GM19397 (cell line): ENCODE data around the gene KLHDC9.
"Not testable (repeated sequence)": the region's sequence is repeated elsewhere in the genome, so short reads cannot be mapped to it uniquely, and the experiment has no call there.

Experiments
- ATAC-seq: cut with Tn5 transposase; IDR thresholded peaks from one replicate; pipeline ENCODE4 v1.9.1; 2021; ENCODE audit warnings: mild to moderate bottlenecking, moderate library complexity; ENCODE audit not compliant: unreplicated experiment

The KLHDC9 gene

DNA sequence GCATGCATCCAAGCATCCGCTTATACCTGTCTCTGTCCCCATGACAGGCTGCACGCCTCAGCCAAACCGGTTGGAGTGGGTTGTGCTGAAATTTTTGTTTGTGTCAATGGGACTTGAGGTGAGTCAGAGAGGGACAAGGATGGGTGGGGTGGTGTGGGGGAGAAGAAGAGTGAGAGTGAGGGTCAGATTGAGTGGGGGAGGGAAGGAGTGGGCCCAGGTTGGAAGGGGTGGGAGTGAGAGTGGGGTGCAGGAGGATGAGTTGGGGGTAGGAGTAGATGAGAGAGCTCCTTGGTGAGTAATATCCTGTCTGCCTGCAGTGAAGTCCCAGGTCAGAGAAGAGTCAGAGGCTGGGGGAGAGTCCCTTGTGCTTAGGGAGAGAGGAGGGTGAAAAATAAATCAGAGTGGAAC lies 5.5 kb upstream of the KLHDC9 start:
- ATAC-seq = no peak

DNA sequence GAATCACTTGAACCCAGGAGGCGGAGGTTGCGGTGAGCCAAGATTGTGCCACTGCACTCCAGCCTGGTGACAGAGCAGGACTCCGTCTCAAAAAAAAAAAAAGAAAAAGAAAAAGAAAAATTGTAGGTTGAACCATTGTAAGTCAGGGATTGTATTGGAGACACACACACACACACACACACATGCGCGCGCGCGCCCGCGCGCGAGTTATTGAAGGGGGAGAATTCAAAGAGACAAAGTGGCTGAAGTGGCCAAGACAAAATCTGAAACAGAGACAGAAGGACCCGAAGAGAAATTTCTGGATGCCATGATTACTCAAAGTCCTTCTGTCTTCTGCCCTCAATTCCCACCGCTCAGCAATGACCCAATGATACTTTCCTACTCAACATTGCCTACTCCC lies 3.7 kb upstream of the KLHDC9 start:
- ATAC-seq = no peak

DNA sequence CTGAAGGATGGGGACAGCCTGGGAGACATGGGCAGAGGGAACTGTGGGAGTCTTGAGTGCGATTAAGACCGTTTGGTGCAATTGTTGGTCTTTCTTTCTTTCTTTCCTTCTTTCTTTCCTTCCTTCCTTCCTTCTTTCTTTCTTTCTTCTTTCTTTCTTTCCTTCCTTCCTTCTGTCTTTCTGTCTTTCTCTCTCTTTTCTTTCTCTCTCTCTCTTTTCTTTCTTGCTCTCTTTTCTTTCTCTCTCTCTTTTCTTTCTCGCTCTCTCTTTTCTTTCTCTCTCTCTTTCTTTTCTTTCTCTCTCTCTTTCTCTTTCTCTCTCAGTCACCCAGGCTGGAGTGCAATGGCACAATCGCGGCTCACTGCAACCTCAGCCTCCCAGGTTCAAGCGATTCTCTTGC lies 2.9 kb upstream of the KLHDC9 start:
- ATAC-seq = no peak

DNA sequence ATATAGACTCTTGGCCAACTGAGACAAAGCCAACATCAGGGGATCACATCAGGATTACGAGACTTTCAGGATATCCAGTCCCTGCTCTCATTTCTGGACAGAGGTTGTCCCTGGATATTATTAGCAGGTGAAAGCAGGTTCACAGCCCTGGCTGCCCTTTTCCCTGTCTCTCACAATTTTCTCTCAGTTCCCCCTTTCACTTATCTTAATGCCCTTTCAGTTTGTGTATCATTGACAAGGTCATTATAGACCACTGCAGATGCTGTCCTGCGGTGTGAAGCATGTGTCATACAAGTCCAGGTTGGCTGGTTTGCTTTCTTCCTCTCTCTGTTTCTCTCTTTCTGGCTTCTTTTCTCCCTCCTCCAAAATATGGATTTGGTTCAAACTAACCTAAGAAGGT lies 2.1 kb upstream of the KLHDC9 start:
- no peak for ATAC-seq

DNA sequence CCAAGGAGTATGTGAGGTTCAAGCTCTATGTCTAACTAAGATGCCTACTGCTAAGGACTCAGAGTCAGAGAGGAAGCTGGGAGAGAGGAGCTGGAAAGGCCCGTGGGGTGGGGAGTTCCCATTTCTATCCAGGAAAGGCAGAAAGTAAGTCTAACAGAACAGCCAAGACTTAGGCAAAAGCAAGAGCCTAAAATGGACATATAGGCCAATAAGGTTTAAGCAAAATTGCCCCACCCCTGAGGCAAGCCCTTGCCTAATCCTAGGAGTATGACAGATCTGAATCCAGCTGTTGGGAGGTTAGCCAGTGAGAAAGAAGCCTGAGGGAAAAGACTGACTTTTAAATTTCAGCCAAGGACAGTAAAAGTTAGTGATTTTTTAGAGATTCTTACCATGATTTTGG lies 1.6 kb upstream of the KLHDC9 start:
- no peak for ATAC-seq

DNA sequence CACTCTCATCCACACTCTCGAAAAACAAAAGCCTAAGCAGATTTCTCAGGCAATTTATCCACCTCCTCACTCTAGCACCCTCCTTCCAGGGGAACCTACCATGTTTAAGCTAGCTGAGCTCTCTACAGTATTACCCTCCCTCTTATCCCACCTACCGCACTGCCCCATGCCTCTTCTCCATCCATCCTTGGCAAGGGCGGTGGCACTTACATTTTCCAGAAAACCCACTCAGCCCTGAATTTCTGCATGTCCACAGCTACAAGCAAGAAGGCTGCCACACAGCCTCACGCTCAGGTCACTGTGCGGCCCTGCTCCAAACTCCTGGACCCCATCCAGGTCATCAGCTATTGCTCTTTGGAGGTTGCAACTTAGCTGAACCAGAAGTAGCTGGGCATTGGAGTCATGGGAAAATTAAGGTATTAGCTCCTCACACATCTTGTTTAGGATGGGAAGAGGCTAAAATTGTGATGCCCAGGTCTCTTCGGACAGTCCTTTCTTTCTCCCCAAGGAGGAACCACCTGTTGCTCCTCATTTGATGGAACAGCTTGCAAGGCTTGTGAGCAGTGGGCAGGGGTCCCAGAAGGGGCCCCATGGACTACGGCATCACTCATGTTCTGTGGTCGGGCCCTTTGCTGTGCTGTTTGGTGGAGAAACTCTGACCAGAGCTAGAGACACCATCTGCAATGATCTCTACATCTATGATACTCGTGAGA lies 1.1 kb downstream of the KLHDC9 start:
- no peak for ATAC-seq

DNA sequence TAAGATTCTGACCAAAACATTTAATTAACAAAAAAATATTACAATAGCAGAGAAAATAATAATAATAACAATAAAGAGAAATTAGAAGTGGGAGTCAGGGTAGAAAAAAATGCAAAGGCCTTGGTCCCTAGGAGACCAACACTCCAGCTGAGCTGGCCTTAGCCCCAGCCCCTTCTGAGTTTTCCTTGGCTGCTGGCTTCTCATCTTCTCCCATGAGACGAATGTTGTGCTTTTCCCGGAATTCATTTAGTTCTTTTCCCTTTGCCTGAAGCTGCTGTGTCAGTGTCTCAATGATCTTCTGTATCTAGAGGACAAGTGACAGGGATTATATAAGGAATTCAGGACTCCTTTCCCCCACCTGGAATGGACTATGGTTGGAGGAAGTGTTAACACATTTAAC lies 2.4 kb downstream of the KLHDC9 start:
- no peak for ATAC-seq

DNA sequence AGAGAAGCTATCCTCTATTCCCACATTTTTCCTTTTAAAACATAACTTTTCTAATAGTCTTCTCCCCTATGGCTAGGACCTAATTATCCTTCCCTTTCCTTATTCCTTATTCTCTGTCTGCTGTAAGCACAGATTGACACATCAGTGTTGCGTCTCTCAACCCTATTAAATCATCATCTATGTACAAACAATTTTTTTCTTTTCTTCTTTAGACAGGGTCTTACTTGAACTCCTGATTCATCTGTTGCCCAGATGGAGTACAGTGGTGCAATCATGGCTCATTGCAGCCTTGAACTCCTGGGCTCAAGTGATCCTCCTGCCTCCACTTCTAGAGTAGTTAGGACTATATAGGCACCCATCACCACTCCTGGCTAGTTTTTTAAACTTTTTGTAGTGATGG lies 8.3 kb downstream of the KLHDC9 start:
- ATAC-seq = no peak

DNA sequence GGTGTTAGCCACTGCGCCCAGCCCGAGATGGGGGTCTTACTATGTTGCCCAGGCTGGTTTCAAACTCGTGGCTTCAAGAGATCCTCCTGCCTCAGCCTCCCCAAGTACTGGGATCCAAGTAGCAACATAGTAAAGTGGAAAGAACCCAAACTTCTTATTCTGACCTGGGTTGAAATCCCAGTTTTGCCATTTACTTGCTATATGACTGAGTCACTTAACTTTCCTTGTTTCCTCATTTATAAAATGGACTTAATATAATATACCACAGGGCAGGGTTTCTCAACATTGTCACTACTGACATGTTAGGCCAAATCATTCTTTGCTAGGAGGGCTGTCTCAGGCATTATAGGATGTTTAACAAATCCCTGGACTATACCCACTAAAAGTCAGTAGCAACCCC lies 13.0 kb downstream of the KLHDC9 start:
- ATAC-seq = no peak

DNA sequence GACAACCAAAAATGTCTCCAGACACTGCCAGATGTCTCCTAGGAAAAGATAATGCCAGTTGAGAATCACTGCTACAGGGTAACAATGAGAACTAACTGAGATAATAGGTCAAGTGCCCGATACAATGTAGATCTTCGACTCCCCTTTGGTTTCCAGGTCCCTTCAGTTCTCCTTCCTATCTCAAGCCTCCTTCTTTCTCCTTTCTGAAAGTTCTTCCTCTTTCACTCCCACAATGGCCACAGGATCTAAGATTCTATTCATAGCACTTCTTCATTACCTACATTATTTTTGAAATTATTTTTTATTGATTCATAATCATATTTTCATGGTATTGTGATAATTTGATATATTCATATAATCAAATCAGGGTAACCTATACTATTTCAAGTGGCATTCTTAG lies 13.4 kb downstream of the KLHDC9 start:
- no peak for ATAC-seq

DNA sequence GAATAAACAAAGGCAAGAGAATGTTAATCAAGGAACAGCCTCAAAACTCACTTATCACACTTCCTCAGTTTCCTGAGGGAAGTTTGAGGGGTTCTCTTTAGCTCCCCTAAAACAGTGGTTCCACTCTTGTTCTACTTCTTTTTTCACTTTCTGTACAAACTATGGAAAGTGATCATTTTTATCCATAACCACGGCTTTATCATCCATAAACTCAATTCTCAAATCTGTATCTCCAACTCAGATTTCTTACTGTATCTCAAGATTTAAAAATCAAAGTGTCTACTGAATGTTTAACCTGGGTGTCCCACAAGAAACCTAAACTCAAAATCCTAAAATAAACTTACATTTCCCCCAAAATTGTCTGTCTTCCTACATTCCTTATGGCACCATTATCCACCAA lies 15.8 kb downstream of the KLHDC9 start:
- ATAC-seq = no peak

DNA sequence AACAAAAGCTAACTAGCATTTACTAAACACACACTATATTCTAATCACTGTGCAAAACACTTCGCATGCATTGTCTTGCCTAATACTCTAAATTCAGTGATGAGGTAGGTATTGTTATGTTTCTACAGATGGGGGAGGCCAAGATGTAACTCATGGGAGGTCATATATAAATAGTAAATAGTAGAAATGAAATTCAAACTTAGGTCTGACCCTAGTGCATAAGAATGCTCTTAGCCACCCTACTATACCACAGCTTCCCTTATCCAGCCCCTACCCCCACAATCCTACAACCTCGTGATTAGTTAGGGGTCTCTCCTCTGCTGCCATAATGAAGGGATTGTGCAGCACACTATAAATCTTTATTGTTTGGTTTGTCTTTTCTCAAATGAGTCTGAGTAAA lies 16.4 kb downstream of the KLHDC9 start:
- ATAC-seq = no peak

DNA sequence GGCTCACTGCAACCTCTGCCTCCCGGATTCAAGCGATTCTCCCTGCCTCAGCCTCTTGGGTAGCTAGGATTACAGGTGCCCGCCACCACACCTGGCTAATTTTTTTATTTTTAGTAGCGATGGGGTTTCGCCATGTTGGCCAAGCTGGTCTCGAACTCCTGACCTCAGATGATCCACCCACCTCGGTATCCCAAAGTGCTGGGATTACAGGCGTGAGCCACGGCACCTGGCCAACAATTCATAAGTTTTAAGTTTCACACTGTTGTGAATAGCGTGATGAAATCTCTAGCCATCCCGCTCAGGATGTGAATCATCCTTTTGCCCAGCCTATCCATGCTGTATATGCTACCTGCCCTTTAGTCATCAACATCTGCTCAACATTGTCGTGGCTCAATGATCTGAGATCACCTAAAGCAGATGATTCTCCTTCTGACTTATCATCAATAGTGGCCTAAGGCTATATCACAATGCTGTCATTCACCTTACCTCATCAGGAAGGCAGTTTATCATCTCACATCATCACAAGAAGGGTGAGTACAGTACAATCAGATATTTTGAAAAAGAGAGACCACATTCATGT lies 17.1 kb downstream of the KLHDC9 start:
- no peak for ATAC-seq

DNA sequence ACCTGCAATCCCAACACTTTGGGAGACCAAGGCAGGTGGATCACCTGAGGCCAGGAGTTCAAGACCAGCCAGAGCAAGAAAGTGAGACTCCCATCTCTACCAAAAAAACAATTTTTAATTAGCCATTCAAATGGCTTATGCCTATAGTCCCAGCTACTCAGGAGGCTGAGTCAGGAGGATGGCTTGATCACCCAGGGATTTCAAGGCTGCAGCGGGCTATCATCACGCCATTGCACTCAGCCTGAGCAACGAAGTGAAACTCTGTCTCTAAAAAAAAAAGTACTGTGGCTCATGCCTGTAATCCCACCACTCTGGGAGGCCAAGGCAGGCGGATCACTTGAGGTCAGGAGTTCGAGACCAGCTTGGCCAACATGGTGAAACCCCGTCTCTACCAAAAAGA lies 17.8 kb downstream of the KLHDC9 start:
- not testable (repeated sequence) for ATAC-seq

DNA sequence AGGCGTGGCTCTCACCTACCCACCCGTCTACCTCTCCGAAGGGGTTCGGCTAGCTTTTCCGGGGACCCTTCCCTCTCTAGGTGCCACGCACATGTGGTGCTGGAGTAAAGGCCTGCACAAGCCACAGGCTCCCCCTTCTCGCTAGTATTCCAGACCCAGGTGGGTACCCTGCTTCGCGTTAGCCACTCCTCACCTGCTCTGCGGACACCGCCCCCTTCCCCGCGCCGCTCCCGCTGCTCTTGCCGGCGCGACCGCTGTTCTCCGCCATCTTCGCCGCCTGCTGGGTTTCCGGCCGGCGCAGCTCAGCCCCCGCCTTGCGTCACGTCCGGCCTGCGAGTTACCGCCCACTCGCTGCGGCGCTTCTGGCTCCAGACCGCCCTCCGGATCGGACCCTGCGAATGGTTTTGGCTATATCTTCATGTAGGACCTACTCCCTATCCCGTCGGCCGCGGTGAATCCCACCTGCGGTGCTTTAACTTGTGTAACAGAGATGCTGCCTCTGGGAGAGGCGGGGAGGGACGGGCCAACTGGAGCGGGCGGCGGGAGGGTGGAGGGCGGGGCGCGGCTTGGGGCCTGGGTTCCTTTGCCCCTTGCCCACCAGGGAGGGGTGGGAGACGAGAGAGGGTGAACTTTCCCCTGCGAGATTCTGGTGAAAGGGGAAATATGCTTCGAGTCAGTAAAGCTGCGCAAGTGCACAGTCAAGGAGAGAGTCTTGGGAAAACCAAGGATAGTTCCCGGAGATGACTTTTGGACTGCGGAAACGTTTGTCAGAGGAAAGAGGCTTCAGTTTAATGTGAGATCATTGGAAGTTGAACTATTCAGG lies 19.8 kb downstream of the KLHDC9 start, which contains the start of the genes NIT1 and PFDN2:
NIT1 (plus strand) TSS at position 347 of the 823 bp plus-strand sequence; CDS start at position 419, 72 bp downstream.
PFDN2 (minus strand) TSS at position 279 of the 823 bp plus-strand sequence; CDS start at position 268, 11 bp downstream.
- ATAC-seq = peak; percentile 88

DNA sequence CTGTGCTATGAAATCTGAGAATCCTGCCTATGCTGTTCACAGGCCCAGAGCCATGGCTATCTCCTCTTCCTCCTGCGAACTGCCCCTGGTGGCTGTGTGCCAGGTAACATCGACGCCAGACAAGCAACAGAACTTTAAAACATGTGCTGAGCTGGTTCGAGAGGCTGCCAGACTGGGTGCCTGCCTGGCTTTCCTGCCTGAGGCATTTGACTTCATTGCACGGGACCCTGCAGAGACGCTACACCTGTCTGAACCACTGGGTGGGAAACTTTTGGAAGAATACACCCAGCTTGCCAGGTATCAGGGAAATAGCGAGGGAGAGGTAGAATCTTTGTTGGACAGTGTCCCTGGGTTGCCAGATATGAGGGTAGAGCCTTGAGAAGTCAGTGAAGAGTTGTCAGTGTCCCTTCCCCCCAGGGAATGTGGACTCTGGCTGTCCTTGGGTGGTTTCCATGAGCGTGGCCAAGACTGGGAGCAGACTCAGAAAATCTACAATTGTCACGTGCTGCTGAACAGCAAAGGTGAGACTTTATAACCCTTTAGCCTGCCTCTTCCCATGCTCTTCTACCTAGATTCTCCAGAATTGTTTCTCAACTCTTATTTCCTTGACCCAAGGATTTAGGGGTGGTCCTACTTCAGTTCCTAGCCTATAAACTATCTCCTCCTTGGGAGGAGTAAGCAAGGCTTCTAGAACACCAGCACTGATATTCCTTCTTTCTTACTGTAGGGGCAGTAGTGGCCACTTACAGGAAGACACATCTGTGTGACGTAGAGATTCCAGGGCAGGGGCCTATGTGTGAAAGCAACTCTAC lies 21.1 kb downstream of the KLHDC9 start:
- ATAC-seq = no peak

DNA sequence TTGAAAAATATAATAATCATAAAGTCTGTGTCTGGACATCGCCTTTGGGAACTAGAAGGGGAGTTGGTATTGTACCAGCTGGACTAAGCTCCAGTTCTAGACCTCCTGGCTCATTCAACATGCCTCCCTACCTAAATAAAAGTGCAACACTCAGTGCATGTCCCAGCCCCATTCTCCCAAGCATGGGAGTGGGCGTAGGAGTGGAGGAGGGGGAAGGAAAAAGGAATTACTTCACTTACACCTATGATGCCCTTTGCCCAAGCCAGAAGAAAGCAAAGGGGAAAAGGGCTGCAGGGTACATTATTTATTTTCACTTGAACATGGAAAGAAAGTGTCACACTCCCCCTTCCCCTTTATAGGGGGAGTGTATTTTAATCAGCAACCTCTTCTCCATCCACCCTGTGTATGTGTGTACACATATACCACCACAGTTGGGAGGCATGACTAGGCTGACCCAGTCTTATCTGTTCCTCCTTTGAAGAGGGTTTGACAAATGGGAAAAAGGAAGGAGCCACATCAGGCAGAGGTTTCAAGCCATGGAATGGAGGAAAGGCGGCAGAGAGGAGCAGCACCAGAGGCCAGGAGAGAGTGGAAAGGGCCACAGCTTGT lies 23.0 kb downstream of the KLHDC9 start:
- no peak for ATAC-seq

DNA sequence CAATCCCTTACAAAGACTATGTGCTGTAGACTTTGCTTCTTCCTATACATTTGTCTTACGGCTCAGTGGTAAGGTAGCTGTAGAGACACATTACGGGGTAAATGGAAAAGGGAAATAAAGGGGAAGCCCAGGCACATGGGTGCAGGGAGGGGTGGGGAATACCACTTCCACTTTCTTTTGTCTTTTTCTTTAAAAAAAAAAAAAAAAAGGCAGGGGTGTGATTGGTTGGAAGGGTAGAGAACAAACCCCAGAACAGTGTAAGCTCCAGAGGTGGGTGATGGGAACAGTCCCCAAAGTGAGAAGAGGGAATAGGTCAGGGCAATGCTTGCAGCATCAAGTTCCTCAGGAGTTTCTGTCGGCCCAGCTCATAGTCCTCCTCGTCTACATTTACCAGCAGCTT lies 23.7 kb downstream of the KLHDC9 start:
- ATAC-seq = no peak

DNA sequence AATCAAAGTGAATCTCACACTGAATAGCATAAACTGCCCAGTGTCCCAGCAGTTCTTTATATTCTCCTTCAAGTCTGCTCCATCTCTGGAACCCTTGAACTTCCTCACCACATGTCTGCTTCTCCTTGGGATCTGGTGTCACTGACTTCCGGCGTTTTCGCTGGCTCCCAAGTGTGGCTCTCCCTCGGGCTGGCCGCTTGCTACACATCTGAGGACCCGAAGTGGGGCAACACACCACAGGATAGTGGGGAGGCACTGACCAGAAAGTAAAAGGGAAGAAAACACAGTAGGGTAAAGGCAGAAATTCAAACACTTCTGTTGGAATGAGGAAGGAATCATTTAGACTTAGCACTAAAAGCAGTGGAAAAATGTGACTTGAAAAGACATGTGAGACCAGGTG lies 24.8 kb downstream of the KLHDC9 start:
- ATAC-seq = no peak

DNA sequence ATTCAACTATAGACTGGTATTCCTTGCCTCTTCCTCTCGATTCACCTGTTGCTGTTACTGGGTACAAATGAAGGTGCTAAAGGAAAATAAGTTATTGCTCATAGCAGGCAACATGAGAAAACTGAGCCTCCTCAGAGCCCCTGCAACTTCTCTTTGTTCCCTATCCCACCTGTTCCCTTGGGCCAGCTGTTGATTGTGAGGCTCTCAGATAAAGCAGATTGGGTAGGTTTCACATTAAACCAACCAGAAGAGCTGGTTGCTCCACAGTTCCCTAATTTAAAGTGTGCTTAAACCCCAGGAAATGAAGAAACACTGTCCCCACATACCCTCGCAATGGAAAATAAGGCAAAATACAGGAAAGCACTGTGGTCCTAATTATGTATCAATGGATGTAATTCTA lies 29.5 kb downstream of the KLHDC9 start:
- ATAC-seq = no peak
